ENCODE measurements around the gene CLEC4E. TPM values are rescaled to one million over a fixed set of nuclear protein-coding genes. Genes with fewer than 3 reads are reported as not detected.

CLEC4E gene
- total RNA-seq, 1 experiment from 2014 or later, result not detected

- no peak for DNase-seq (ENCODE audit: low read depth, low spot score)
- in situ Hi-C loops (cut with HindIII; ENCODE audit: low pct_unique_long_range_greater_than_20kb, low sequenced_read_pairs), result no loop called here
- no peak overlapping the region for H3K4me3 ChIP-seq (ENCODE audit: low read depth in 2 of 2, low read length in 2 of 2)
- H3K9me3 ChIP-seq (ENCODE audit: control insufficient read depth, insufficient read depth, low read depth, low read length), result no peaks in the 10 kb centered on the region
- TF ChIP-seq POLR2AphosphoS5 (IDR thresholded peaks at IDR 0.05; ENCODE audit: low read depth, low read length) (no peak), CTCF (IDR thresholded peaks at IDR 0.05) (no peak), SIN3A (IDR thresholded peaks at IDR 0.05; ENCODE audit: borderline replicate concordance, insufficient read depth, low read depth, low read length) (no peak), TCF7L2 (IDR thresholded peaks at IDR 0.05; ENCODE audit: low read depth, low read length) (no peak)
- TF ChIP-seq, protein P1, sequence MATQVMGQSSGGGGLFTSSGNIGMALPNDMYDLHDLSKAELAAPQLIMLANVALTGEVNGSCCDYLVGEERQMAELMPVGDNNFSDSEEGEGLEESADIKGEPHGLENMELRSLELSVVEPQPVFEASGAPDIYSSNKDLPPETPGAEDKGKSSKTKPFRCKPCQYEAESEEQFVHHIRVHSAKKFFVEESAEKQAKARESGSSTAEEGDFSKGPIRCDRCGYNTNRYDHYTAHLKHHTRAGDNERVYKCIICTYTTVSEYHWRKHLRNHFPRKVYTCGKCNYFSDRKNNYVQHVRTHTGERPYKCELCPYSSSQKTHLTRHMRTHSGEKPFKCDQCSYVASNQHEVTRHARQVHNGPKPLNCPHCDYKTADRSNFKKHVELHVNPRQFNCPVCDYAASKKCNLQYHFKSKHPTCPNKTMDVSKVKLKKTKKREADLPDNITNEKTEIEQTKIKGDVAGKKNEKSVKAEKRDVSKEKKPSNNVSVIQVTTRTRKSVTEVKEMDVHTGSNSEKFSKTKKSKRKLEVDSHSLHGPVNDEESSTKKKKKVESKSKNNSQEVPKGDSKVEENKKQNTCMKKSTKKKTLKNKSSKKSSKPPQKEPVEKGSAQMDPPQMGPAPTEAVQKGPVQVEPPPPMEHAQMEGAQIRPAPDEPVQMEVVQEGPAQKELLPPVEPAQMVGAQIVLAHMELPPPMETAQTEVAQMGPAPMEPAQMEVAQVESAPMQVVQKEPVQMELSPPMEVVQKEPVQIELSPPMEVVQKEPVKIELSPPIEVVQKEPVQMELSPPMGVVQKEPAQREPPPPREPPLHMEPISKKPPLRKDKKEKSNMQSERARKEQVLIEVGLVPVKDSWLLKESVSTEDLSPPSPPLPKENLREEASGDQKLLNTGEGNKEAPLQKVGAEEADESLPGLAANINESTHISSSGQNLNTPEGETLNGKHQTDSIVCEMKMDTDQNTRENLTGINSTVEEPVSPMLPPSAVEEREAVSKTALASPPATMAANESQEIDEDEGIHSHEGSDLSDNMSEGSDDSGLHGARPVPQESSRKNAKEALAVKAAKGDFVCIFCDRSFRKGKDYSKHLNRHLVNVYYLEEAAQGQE (IDR thresholded peaks at IDR 0.05; ENCODE audit: insufficient read depth in 1 of 2, low read depth in 2 of 2, low read length in 1 of 2), result no peak
- H3K4me1 ChIP-seq (ENCODE audit: control insufficient read depth, insufficient read depth, low read length), result no peaks in the 10 kb centered on the region
- no peaks in the 10 kb centered on the region for H3K27me3 ChIP-seq (ENCODE audit: control insufficient read depth, insufficient read depth, low read length)
- ChIA-PET CTCF (no interaction called here), POLR2A (no interaction called here)
- no peaks in the 10 kb centered on the region for H3K36me3 ChIP-seq (ENCODE audit: control insufficient read depth, insufficient read depth, low read length)
- ATAC-seq, result no peak
- intact Hi-C loops (cut with micrococcal nuclease; ENCODE audit: unreplicated experiment), result no loop called here
- BruUV-seq (replicated peaks), result no TSS peak
- no peak overlapping the region for H3K27ac ChIP-seq (ENCODE audit: low read length)
These were observed 31.5 kb downstream of the CLEC4E start for GRCh38 chr12:8508910-8509841.

DNA sequence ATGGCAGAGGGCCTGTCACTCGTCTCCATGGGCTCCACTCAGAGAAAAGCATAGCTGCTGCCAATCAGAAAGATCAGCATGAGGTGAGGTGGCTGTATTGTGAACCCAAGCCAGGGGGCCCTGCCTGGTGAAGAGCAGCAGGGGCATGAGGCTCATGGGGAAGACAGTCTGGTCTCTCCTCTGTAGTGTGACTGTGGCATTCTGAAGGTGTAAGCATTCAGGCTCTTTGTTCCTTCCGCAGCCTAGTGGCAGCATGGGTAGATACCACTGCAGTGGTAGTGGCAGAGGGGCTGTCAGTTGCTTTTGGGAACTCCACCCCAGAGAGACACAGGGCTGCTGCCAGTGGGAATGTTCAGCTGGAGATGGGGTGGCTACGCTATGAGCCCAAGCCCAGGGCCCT lies 32.5 kb downstream of the CLEC4E start:
- intact Hi-C loops (cut with micrococcal nuclease; ENCODE audit: unreplicated experiment) (no loop called here), in situ Hi-C loops (cut with HindIII; ENCODE audit: low pct_unique_long_range_greater_than_20kb, low sequenced_read_pairs) (no loop called here)
- H3K4me3 ChIP-seq (ENCODE audit: low read depth in 2 of 2, low read length in 2 of 2), result no peak overlapping the region
- no TSS peak for BruUV-seq (replicated peaks)
- TF ChIP-seq TCF7L2 (IDR thresholded peaks at IDR 0.05; ENCODE audit: low read depth, low read length) (no peak), POLR2AphosphoS5 (IDR thresholded peaks at IDR 0.05; ENCODE audit: low read depth, low read length) (no peak), SIN3A (IDR thresholded peaks at IDR 0.05; ENCODE audit: borderline replicate concordance, insufficient read depth, low read depth, low read length) (no peak), CTCF (IDR thresholded peaks at IDR 0.05) (no peak)
- TF ChIP-seq, protein P1 (IDR thresholded peaks at IDR 0.05; ENCODE audit: insufficient read depth in 1 of 2, low read depth in 2 of 2, low read length in 1 of 2), result no peak
- CTCF ChIA-PET, result no interaction called here
- POLR2A ChIA-PET, result no interaction called here
- no peaks in the 10 kb centered on the region for H3K9me3 ChIP-seq (ENCODE audit: control insufficient read depth, insufficient read depth, low read depth, low read length)
- no peak for DNase-seq (ENCODE audit: low read depth, low spot score)
- no peaks in the 10 kb centered on the region for H3K36me3 ChIP-seq (ENCODE audit: control insufficient read depth, insufficient read depth, low read length)
- H3K27ac ChIP-seq (ENCODE audit: low read length), result no peak overlapping the region
- no peaks in the 10 kb centered on the region for H3K4me1 ChIP-seq (ENCODE audit: control insufficient read depth, insufficient read depth, low read length)
- no peak for ATAC-seq
- H3K27me3 ChIP-seq (ENCODE audit: control insufficient read depth, insufficient read depth, low read length), result no peaks in the 10 kb centered on the region
